Skin of body (tissue), 3 donors: ENCODE data around the gene PROS1. TPM values are rescaled to one million over a fixed set of nuclear protein-coding genes. Genes with fewer than 3 reads are reported as not detected.
"Not testable (repeated sequence)": the region's sequence is repeated elsewhere in the genome, so short reads cannot be mapped to it uniquely, and the experiment has no call there.

Experiments
- DNase-seq: peaks from one replicate; lab custom pipeline; 2025; lab: John Stamatoyannopoulos, UW
- small RNA-seq: library from RNA; depleted of rRNA; stranded (forward); fragments of <200 nt; gene quantifications from one replicate; pipeline ENCODE3, GENCODE V24; 2014; ENCODE audit warnings: low replicate concordance
- total RNA-seq: library from RNA; depleted of rRNA; stranded (reverse); fragments of >200 nt; gene quantifications from one replicate; pipeline ENCODE4 v1.2.3, GENCODE V29; 2014

PROS1 gene
- total RNA-seq, 1 donor from 2014 or later = 27.0 TPM

GRCh38 chr3:93878250-93879017 is 95.3 kb downstream of the PROS1 start:
- not testable (repeated sequence) for DNase-seq

GRCh38 chr3:93877427-93877826 is 96.3 kb downstream of the PROS1 start:
- not testable (repeated sequence) for DNase-seq

- DNase-seq = not testable (repeated sequence)
Measured at GRCh38 chr3:93873412-93873811, 100.3 kb downstream of the PROS1 start.

- DNase-seq = no peak
Measured at GRCh38 chr3:93867425-93867824, 106.3 kb downstream of the PROS1 start.

GRCh38 chr3:93861017-93861416 is 112.7 kb downstream of the PROS1 start:
- no peak for DNase-seq

- DNase-seq = no peak
Measured at GRCh38 chr3:93855401-93855800, 118.3 kb downstream of the PROS1 start.

GRCh38 chr3:93852228-93852627 is 121.5 kb downstream of the PROS1 start:
- DNase-seq = not testable (repeated sequence)

GRCh38 chr3:93843981-93844380 is 129.7 kb downstream of the PROS1 start:
- no peak for DNase-seq

- not testable (repeated sequence) for DNase-seq
Measured at GRCh38 chr3:93839193-93839592, 134.5 kb downstream of the PROS1 start.

Small RNAs within 50 kb of the gene (small RNA-seq; reads per million reads assigned to genes)
- gene RF00019 (not detected), gene RNU6-488P (not detected), gene RNU6-511P (not detected)

Other genes with a start within 250 kb of the PROS1 start
- 10.2 TPM for gene ARL13B, start 6.3 kb upstream of the PROS1 start, total RNA-seq
- 4.1 TPM for gene STX19, start 54.7 kb upstream of the PROS1 start, total RNA-seq
- gene DHFR2, start 89.0 kb upstream of the PROS1 start, total RNA-seq = 5.3 TPM
- gene NSUN3, start 89.2 kb upstream of the PROS1 start, total RNA-seq = 25.1 TPM